HepG2 (cell line): ENCODE data around the gene DHX16. TPM values are rescaled to one million over a fixed set of nuclear protein-coding genes. Genes with fewer than 3 reads are reported as not detected.

Experiments
- AFF4 ChIP-seq: sonication (generic); formaldehyde crosslinking; IDR thresholded peaks from 2 replicates; pipeline ENCODE4 v1.4.0; 2020; ENCODE audit warnings: missing genetic modification reagents
- CEBPB ChIP-seq: IDR thresholded peaks from 2 replicates; pipeline ENCODE4 v1.6.1; 2011; ENCODE audit warnings: low read depth, low read length, improper control_type of control experiment, borderline replicate concordance
- DBP ChIP-seq: sonication (generic); formaldehyde crosslinking; IDR thresholded peaks from 2 replicates; pipeline ENCODE4 v1.4.0; 2020; ENCODE audit warnings: missing genetic modification reagents; ENCODE audit errors: not compliant biosample characterization
- ETV5 ChIP-seq: IDR thresholded peaks from 2 replicates; pipeline ENCODE4 v1.6.1; 2018; ENCODE audit warnings: missing biosample characterization, missing genetic modification reagents, inconsistent platforms, borderline replicate concordance
- FOXP4 ChIP-seq: sonication (generic); formaldehyde crosslinking; IDR thresholded peaks from 2 replicates; pipeline ENCODE4 v1.4.0; 2020; ENCODE audit warnings: missing genetic modification reagents
- HIC2 ChIP-seq: sonication (generic); formaldehyde crosslinking; IDR thresholded peaks from 2 replicates; pipeline ENCODE4 v1.9.0; 2022; ENCODE audit warnings: low read depth, missing genetic modification reagents
- HNF4A ChIP-seq: sonication (generic); formaldehyde crosslinking; IDR thresholded peaks from 2 replicates; pipeline ENCODE4 v1.4.0; 2020; ENCODE audit warnings: missing genetic modification reagents
- NR3C1 ChIP-seq: sonication (generic); formaldehyde crosslinking; IDR thresholded peaks from 2 replicates; pipeline ENCODE4 v1.4.0; 2020; ENCODE audit warnings: missing genetic modification reagents
- PAF1 ChIP-seq: IDR thresholded peaks from 2 replicates; pipeline ENCODE4 v1.6.1; 2016; ENCODE audit warnings: missing genetic modification reagents, missing compliant biosample characterization
- REL ChIP-seq: sonication (generic); formaldehyde crosslinking; conservative IDR thresholded peaks from 2 replicates; pipeline ENCODE4 v1.8.0; 2022; ENCODE audit warnings: mild to moderate bottlenecking, missing genetic modification reagents, moderate library complexity
- SMYD3 ChIP-seq: sonication (generic); formaldehyde crosslinking; IDR thresholded peaks from 2 replicates; pipeline ENCODE4 v1.8.1; 2023; ENCODE audit warnings: mild to moderate bottlenecking, missing genetic modification reagents
- UBTF ChIP-seq: sonication (generic); formaldehyde crosslinking; IDR thresholded peaks from 2 replicates; pipeline ENCODE4 v1.4.0; 2020; ENCODE audit warnings: mild to moderate bottlenecking, missing genetic modification reagents
- ZFYVE20 ChIP-seq: sonication (generic); formaldehyde crosslinking; IDR thresholded peaks from 2 replicates; pipeline ENCODE4 v1.8.0; 2023; ENCODE audit warnings: low read depth, mild to moderate bottlenecking, moderate library complexity, missing genetic modification reagents, borderline replicate concordance
- ZNF264 ChIP-seq: sonication (generic); formaldehyde crosslinking; IDR thresholded peaks from 2 replicates; pipeline ENCODE4 v1.4.0; 2020; ENCODE audit warnings: missing genetic modification reagents
- ZNF430 ChIP-seq: sonication (generic); formaldehyde crosslinking; IDR thresholded peaks from 2 replicates; pipeline ENCODE4 v1.9.0; 2021; ENCODE audit warnings: mild to moderate bottlenecking, missing genetic modification reagents
- ZNF672 ChIP-seq: sonication (generic); formaldehyde crosslinking; IDR thresholded peaks from 2 replicates; pipeline ENCODE4 v1.8.1; 2022; ENCODE audit warnings: missing genetic modification reagents
- ZNF850 ChIP-seq: sonication (generic); formaldehyde crosslinking; conservative IDR thresholded peaks from 2 replicates; pipeline ENCODE4 v1.9.0; 2021; ENCODE audit warnings: mild to moderate bottlenecking, missing genetic modification reagents
- ZSCAN20 ChIP-seq: sonication (generic); formaldehyde crosslinking; IDR thresholded peaks from 2 replicates; pipeline ENCODE4 v1.4.0; 2020; ENCODE audit warnings: missing genetic modification reagents, mild to moderate bottlenecking, borderline replicate concordance
- polyA plus RNA-seq, 8 experiments: library from polyadenylated mRNA; depleted of rRNA in 3 of 8; stranded (reverse) in 7 of 8; unstranded in 1 of 8; fragments of >200 nt; fragmentation: Illumina TruSeq in 4 of 8; extraction: Trizol in 4 of 8; gene quantifications; 2 replicates each; pipeline versions ENCODE4 v1.2.1 to v1.2.3, GENCODE V29; 2011 to 2016; ENCODE audit warnings: low read depth in 4 of 8, missing spikeins in 1 of 8, mixed read lengths in 1 of 8; ENCODE audit not compliant: insufficient read depth in 1 of 8
- total RNA-seq, 5 experiments: library from RNA; depleted of rRNA; stranded (reverse); fragments of >200 nt; fragmentation: Illumina TruSeq; extraction: Trizol; gene quantifications; 2 replicates each; pipeline ENCODE4 v1.2.3, GENCODE V29; 2016; ENCODE audit warnings: low read depth in 1 of 5

The DHX16 gene
- total and polyA plus RNA-seq, 2 of the 13 experiments (the other 11 are each of a cell fraction or from before 2014, with no cell fraction given) = 57.0 to 58.5 TPM

GRCh38 chr6:30614044-30614842, 58.6 kb downstream of the DHX16 start (continued):
- TF ChIP-seq UBTF (CRISPR knock-in tag) (no peak), HIC2 (CRISPR knock-in tag) (no peak), ZNF850 (CRISPR knock-in tag) (peak; percentile 76; the same call in 1 of the 2 replicates), ZFYVE20 (CRISPR knock-in tag) (no peak), REL (no peak), FOXP4 (CRISPR knock-in tag) (no peak), DBP (no peak), NR3C1 (CRISPR knock-in tag) (no peak), AFF4 (CRISPR knock-in tag) (peak; percentile 11; the same call in 1 of the 2 replicates), ZNF264 (CRISPR knock-in tag) (no peak; the same call in 1 of the 2 replicates), HNF4A (no peak), PAF1 (CRISPR knock-in tag) (peak; percentile 94), ETV5 (CRISPR knock-in tag) (no peak), ZNF672 (CRISPR knock-in tag) (no peak), ZSCAN20 (no peak), CEBPB (no peak), ZNF430 (no peak; the same call in 1 of the 2 replicates), SMYD3 (CRISPR knock-in tag) (0 out of 2 replicates have a peak, but pooled peaks have one; percentile 54)
